Stimulated activated CD8-positive, alpha-beta memory T cell treated with anti-CD3 and anti-CD28 coated beads, Interleukin-4, amount 100 ng/mL, for 24 hours (primary cell): ENCODE results near the gene HEMGN.
"Not testable (repeated sequence)": the region's sequence is repeated elsewhere in the genome, so short reads cannot be mapped to it uniquely, and the experiment has no call there.

Experiments
- DNase-seq: peaks from one replicate; pipeline ENCODE4 v3.0.0-alpha.2; 2020; ENCODE audit warnings: low read depth

The HEMGN gene, protein sequence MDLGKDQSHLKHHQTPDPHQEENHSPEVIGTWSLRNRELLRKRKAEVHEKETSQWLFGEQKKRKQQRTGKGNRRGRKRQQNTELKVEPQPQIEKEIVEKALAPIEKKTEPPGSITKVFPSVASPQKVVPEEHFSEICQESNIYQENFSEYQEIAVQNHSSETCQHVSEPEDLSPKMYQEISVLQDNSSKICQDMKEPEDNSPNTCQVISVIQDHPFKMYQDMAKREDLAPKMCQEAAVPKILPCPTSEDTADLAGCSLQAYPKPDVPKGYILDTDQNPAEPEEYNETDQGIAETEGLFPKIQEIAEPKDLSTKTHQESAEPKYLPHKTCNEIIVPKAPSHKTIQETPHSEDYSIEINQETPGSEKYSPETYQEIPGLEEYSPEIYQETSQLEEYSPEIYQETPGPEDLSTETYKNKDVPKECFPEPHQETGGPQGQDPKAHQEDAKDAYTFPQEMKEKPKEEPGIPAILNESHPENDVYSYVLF

DNA sequence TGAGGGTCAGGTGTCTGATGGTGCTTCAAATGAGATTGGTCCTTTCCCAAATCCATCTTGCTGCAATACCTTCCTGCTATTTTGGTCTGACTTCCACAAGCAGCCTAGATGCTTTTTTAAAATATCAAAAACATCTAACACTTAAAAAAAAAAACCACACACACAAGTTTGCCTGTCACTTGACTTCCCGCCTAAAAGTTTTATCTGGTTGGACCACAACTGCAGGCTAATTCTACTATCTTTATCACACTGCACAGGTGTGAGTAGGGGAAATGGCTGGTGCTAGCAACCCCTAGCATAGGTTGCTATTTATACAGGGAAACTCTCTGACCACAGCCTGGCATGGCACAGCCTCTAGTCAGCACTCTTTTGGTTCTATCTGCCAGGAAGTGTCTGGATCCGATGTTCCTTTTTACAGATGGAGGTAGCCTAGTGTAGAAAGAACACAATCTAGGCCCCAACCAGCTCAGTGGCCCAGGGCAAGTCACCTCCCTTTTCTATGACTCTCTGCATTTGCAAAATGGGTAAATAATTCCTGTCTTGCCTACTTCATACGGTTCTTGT lies at the start of gene HEMGN:
Gene HEMGN (minus strand): TSS at position 92 of the 564 bp plus-strand sequence. CDS start 36 bp downstream, at position 56.
- DNase-seq, result no peak

DNA sequence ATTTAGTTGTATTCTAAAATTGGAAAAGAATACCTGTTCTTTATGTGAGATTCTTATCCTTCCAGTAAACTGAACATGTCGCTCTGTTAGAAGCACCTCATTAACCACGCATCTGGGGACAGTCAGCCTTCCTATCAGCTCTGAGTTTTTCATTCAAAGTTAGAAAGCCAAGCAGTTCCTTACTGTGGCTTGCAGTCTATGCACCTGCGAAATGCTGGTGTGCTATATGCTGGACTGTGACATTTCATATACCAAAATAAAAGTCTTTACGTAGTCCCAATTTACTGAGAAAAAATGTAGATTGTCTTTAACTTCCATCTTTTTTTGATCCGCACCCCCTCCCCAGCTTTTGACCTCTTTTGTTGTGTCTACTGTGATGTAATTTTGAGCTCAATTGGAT lies 49.5 kb upstream of the HEMGN start:
- no peak for DNase-seq

DNA sequence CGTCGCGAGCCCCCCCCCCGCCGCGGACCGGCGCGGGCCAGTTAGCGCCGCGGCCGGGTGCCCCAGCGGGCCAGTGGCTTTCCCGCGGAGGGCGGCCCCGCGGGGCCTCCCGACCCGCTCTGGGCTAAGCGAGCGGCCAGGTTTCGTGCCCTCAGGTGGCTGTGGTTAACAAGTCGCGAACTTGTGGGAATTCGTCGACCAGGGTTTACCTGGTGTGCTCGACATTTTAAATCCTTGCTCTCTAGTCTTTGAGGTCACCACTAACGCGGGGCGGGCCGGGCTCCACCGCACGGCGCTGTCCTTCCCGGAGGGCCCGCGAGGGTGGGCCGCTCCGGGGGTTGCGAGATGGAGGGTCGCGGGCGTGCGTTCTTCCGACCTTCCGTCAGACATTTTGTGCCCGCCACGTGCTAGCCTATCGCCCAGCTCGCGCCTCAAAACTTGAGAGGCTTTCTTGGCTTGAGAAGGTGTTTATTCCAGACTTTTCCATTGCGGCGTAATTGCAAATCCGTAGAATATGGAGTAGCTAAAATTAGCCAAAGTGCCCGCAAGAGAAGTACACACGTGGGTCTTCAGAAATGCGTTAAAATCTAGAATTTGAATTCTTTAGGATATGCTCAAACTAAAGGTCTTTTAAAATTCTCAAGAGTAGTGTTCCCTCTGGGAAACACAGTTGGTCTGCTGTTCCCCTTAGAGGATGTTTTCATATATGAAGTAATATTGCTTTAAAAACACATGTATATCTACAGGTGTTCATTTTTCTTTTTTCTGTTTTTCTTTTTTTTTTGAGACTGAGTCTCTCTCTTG lies 47.3 kb upstream of the HEMGN start:
- DNase-seq, result no peak

DNA sequence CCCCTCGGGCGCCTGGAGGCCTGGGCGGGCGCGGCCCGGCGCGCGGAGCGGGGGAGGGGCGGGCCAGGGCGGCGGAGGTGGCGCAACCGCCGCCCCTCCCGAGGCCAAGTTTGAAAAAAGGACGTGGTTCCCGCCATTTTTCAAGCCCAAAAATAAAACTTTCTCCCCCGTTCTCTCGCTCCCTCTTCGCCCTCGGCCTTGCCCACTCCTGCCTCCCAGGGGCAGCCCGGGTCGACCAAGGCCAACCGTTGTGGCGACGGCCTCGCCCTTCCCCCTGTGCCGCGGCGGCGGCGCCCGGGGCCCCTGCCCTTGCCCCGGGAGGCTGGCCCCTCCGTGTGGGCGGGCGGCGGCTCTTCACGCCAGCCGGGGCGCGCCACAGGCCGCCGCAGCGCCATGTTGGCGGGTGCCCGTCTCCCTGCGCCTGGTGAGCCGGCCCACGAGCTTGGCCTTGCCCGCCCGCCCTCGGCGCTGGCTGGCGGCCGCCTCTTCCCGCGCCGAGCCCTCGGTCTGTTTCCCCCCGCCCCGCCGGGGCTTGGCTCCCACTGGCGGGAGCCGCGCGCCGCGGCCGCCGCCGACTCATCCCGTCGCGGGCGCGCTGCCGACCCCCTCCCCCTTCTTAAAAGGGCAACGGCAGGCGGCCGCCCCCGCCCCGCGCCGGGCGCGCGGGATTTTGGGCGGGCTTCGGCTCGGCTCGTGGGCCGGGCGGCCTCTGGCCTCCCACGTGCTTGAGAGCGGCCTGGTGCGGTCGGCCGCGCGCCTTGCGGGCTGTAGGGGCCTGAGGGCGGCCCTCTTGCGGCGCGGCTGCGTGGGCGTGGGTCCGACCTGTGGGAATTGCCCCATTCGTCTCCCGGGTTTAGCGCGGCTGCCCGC lies 46.5 kb upstream of the HEMGN start:
- peak; percentile 72 for DNase-seq

DNA sequence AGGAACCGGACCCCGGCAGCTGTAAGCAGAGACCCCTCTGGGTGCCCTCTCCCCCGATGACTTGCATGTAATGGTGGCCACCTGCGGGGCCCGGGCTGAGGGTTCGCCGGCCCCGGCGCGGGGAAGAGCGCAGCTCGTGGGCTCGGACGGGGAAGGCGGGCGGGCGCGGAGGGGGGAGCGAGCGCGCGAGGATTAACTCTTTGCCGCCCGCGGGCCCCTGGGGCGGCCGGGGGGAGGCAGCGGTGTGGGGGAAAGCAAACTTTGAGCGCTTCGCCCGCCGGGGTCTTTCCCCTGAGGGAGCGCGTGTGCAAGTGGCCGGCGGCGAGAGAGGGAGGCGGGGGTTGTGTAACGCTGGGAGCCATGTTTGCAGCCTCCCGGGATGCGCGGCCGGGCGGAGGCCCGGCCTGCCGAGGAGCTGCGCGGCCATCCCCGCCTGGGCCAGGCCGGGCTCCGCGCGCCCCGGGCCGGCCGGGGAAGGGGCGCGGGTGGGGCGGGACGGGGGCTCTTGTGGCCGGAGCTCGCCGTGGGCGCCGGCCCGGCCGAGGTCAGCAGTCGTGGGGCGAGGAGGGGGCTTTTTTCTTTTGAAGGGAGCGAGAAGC lies 45.7 kb upstream of the HEMGN start:
- peak; percentile 48 for DNase-seq

DNA sequence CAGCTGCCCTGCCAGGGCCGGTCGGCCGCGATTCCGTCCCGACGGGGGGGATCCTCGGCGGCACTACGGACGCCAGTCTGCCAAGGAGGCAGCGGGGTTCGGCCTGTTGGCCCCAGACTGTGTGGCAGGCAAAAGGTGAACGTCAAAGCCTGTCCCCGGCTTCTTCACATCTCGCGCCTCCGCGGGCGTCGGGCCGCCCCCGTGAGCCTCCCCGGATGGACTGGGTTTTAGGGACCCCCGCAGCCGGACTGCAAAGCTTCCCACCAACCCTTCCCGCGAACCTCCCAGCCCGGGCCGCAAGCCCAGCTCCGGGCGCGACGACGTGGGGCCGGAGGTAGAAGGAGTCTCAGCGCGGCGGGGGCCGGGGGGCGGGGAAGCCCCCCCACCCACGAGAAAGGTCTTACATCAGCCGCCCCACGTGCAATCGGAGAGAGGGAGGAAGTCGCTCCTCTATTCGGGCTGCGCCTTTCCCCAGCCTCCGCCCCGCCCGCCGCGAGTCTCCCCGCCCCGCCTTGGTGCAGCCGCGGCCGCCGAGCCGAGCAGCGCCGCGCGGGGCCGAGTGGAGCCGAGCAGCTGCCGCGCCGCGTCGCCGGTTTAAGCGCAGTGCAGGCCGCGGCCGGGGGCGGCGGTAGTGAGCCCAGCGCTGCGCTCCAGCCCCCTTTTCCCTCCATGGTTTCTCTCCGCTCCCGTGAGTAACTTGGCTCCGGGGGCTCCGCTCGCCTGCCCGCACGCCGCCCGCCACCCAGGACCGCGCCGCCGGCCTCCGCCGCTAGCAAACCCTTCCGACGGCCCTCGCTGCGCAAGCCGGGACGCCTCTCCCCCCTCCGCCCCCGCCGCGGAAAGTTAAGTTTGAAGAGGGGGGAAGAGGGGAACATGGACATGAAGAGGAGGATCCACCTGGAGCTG lies 45.0 kb upstream of the HEMGN start, which contains the start of gene ANP32B:
Gene ANP32B (plus strand): TSS at position 659 of the 906 bp plus-strand sequence. CDS start 215 bp downstream, at position 874.
- DNase-seq, result peak; percentile 93

DNA sequence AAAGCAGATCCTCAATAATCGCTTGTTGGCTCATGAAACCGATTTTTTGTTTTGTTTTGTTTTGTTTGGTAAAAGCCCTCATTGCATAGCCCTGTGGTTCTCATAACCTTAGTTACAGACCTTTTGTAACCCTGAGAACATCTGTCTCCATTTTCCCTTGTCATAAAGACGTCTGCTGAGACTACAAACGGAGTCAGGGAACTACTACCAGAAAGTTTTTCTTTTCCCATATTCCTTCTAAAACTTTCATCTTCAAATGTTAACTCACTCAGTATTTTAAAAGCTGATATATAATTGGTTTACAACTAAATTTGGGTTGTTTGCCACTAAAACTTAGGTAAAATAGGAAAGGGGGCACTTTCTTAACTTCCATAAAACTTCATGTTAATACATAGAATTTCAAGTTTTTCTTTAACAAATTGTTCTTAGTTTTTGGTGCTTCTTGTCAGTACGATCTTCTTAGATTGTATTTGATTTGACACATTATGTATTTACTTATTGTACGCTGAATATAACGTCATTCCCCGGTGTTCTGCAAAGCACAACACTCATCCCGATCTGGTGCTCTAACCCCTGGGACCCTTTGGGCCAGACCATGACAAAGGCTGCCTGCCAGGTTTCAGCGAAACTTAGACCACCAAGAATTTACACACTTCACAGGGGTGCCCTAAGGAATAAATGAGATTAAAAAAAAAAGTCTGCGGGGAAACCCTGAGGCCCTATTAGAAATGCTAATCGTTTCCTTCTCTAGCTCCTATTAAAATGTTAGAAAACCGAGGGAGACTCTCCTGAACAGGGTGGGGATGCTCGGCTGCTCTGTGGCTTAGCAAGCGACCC lies 44.1 kb upstream of the HEMGN start:
- no peak for DNase-seq

DNA sequence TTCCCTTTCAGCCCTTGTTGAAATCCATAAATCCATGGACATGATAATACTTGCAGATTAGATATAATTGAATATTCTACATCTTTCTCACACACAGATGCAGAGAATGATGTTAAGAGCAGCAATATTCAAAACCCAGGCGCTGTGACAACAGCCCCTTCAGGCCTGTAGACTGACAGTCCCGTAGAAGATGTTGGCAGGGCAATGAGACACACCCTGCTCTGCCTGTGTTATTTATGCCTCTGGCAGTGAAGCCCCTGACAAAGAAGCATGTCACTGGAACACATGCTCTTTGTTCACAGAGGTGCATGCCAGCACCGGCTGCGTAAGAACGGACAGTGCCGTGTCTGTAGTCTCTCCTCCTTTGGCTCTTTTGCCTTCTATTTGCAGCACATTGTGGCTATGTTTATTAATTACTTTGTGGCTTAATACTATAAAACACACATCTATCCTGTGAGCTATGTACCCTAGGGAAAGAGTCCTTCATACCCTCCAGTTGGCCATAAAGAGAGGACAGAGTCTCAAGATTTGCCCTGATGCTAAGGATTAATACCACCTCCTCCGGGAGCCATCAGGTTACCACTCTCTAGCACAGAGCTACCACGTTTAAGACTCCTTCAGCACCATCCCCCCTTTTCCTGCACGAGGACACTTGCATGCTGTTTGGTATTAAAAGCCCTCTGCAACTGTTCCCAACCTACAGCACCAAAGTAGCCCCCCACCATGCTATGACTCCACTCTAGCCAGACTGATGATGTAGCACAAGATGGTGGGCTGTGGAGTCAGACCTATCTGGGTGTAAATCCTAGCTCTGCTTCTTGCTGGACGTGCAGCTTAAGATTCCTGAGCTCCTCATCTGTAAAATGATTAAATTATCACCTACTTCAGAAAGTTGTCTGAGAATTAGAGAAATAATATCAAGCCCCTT lies 43.2 kb upstream of the HEMGN start:
- DNase-seq, result no peak

DNA sequence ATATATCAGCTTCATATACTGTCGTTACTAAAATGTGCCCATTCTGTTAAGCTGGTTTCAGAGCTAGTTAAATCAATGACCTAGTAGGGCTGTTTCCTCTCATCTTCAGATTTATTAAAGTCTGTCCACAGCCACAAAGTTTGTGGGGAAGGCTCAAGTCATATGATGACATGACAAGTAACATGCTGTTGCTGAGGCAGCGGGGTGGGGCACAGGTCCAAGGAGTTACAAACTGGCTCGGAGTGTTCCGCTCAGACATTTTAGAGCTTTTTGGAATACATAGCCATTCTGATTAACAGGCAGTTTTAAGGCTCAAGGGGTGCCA lies 42.5 kb upstream of the HEMGN start:
- no peak for DNase-seq

DNA sequence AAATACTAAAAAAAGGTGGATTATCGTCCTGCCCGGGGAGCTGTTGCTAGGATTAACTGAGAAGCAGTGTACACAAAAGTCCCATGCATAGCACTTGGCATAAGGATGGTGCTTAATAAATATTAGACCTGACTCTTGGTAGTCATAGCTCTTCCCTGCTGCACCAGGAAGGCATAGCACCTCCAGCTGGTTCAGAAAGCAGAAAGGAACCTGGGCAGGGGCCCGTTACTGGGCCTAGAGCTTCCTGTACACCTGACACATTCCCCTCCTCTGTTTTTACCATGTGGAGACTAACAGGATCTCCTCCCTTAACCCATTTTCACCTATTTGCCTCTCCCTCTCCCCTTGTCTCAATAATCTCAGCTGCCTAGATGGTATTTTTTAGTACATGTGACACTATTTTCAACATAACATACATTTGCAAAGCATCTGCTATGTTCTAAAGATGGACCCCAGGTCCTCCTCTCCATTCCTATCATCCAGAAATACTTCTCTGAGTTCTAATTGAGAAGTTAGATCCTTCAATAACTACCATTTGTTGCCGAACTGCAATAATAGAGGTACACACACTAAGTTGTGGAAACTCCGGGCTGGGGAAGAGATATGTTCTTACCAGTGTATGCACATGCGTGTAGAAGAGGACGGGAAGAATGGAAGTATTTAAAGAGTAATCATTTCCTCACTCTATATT lies 42.0 kb upstream of the HEMGN start:
- no peak for DNase-seq

DNA sequence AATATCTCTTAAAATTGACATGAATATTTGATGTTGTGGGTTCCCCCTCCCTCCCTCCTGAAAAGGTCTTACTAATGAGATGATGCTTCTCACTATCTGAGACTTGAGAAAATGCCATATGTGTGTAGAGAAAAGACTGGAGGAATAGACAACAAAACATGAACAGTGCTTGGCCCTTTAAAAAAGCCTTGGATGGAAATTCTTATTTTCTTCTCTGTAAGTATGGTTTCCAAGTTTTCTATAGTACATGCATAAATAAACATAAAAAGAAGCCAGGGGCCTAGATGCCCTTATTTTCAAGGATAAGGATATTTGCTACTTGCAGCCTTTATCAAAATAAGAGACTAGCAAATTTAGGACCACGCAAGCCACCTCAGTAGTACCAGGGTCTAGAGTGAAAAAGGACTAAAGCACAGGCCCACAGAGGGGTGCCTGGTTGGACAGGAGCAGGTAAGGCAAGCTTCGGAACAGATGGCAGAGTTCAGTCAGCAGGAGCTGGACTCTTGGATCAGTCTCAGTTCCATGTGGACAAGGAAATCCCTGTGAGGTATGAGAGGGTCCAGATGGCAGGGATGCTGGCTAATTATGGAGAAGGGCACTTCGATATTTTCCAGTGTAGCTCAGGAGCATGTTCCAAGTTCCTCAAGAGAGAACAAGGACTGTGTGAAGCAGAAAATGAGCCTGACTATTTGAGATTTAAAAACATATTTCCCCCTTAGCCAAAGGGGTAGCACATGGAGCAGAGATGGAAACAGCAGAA lies 40.6 kb upstream of the HEMGN start:
- no peak for DNase-seq

DNA sequence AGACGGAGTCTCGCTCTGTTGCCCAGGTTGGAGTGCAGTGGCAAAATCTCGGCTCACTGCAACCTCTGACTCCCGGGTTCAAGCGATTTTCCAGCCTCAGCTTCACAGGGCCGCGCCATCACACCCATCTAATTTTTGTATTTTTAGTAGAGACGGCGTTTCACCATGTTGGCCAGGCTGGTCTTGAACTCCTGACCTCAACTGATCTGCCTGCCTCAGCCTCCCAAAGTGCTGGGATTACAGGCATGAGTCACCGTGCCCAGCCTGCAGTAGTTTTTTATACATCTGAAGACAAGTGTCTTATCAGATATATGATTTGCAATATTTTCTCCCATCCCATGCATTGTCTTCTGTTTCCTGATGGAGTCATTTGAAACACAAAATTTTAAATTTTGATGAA lies 38.7 kb upstream of the HEMGN start:
- DNase-seq, result not testable (repeated sequence)

DNA sequence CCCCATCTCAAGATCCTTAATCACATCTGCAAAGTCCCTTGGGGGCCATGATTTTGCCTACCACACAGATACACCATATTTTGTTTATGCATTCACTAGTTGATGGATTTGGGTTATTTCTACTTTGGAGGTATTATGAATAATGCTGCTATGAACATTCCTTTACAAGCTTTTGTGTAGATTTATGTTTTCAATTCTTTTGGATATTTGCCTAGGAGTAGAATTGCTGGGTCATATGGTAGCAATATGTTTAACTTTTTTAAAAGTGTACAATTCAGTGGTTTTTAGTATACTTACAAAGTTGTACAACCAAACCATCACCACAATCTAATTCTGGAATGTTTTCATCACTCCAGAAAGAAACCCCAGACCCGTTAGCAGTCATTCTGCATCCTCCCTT lies 37.4 kb upstream of the HEMGN start:
- DNase-seq, result no peak

DNA sequence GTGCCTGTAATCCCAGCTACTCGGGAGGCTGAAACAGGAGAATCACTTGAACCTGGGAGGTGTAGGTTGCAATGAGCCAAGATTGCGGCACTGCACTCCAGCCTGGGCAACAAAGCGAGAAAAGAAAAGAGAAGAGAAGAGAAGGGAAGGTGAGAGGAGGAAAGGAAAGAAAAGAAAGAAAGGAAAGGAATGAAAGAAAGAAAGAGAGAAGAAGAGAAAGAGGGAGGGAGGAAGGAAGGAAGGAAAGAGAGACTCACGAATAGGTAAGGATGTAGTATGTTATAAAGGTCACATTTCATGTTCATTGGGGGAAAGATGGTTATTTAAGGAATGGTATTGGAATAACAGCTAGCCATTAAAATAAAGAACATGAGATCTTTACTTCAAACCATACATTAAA lies 34.8 kb upstream of the HEMGN start:
- DNase-seq, result no peak

DNA sequence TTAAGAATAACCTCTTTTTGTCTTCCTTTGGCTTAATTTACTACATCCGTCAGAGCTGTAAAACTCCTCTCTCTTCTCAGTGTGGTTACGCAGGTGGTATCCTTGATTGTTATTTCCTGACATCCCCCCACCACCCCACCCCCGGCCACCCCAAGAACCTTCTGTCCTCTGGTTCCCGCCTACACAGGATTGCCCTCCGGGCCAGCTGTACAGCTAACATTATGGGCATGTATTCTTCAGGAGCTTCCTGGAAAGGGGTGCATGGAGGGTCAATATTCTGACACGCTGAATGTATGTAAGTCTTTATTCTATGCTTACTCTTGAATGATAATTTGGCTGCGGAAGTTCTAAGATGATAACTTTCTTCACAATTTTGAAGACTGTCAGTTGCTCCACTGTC lies 32.2 kb upstream of the HEMGN start:
- DNase-seq, result no peak

DNA sequence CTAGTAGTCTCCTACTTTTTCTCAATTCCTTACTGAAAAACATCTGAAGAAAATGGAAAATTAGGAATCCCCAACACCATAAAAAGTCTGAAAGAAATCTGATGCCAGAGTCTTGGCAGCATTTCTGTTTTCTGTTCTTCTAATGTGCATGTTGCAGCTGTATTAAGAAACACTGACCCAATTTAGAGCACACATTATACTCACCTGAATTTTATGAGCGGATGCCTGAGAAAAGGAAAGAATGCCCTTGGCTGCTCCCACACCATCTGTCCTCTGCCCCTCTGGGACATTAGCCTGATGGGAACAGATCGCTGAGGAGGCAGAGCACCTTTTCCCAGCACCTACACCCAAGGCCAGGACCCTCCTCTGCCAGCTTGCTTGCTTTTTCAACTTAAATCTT lies 31.0 kb upstream of the HEMGN start:
- no peak for DNase-seq

DNA sequence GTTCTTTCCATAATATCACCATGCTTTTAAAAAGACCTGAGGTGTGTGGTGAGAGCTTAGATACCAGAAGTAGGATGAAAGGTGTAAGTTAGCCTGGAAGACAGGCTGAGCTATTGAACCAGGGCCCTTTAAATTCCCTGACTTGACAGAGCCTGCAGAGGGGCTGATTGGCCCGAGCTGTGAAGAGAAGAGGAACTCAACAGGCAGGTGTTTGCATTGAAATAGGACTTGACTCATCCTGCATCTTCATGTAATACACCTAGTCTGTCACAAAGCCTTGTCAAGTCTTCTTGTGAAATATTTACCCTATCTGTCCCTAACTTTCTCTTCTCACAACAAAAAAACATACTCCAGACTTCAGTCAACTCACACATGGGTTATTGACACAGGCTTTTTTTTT lies 28.5 kb upstream of the HEMGN start:
- no peak for DNase-seq
